Measurements from ENCODE around the gene PPP3CA.
"Not testable (repeated sequence)": the region's sequence is repeated elsewhere in the genome, so short reads cannot be mapped to it uniquely, and the experiment has no call there.

Gene PPP3CA

GRCh38 chr4:101098666-101099400 lies 248.5 kb downstream of the PPP3CA start:
- no peak for DNase-seq (ENCODE audit: low spot score)

GRCh38 chr4:101092609-101093008 lies 254.7 kb downstream of the PPP3CA start:
- DNase-seq (ENCODE audit: low spot score), result not testable (repeated sequence)

- DNase-seq (ENCODE audit: low spot score), result no peak
Observed at GRCh38 chr4:101089168-101089567, 258.2 kb downstream of the PPP3CA start.

GRCh38 chr4:101086801-101087586 lies 260.3 kb downstream of the PPP3CA start:
- DNase-seq (ENCODE audit: low spot score), result no peak

- peak; percentile 38 for DNase-seq (ENCODE audit: low spot score)
Observed at GRCh38 chr4:101083131-101083530, 264.2 kb downstream of the PPP3CA start.

- DNase-seq (ENCODE audit: low spot score), result peak; percentile 38
Observed at GRCh38 chr4:101081695-101082369, 265.5 kb downstream of the PPP3CA start.

- no peak for DNase-seq (ENCODE audit: low spot score)
Observed at GRCh38 chr4:101081166-101081565, 266.2 kb downstream of the PPP3CA start.

- DNase-seq (ENCODE audit: low spot score), result no peak
Observed at GRCh38 chr4:101078950-101079349, 268.4 kb downstream of the PPP3CA start.

GRCh38 chr4:101076032-101076431 lies 271.3 kb downstream of the PPP3CA start:
- DNase-seq (ENCODE audit: low spot score), result no peak

GRCh38 chr4:101075536-101075935 lies 271.8 kb downstream of the PPP3CA start:
- DNase-seq (ENCODE audit: low spot score), result no peak

- DNase-seq (ENCODE audit: low spot score), result peak; percentile 87
Observed at GRCh38 chr4:101074326-101074725, 273.0 kb downstream of the PPP3CA start.

GRCh38 chr4:101071241-101071640 lies 276.1 kb downstream of the PPP3CA start:
- DNase-seq (ENCODE audit: low spot score), result no peak

GRCh38 chr4:101068115-101068514 lies 279.2 kb downstream of the PPP3CA start:
- peak; percentile 50 for DNase-seq (ENCODE audit: low spot score)

GRCh38 chr4:101067383-101067782 lies 279.9 kb downstream of the PPP3CA start:
- no peak for DNase-seq (ENCODE audit: low spot score)

GRCh38 chr4:101066626-101067170 lies 280.6 kb downstream of the PPP3CA start:
- DNase-seq (ENCODE audit: low spot score), result no peak

- DNase-seq (ENCODE audit: low spot score), result no peak
Observed at GRCh38 chr4:101065935-101066485, 281.3 kb downstream of the PPP3CA start.

- no peak for DNase-seq (ENCODE audit: low spot score)
Observed at GRCh38 chr4:101065346-101065745, 282.0 kb downstream of the PPP3CA start.

- DNase-seq (ENCODE audit: low spot score), result peak; percentile 78
Observed at GRCh38 chr4:101064541-101065180, 282.7 kb downstream of the PPP3CA start.

GRCh38 chr4:101055392-101055791 lies 291.9 kb downstream of the PPP3CA start:
- no peak for DNase-seq (ENCODE audit: low spot score)

- DNase-seq (ENCODE audit: low spot score), result peak; percentile 49
Observed at GRCh38 chr4:101050837-101051205, 296.5 kb downstream of the PPP3CA start.

GRCh38 chr4:101050088-101050836 lies 297.1 kb downstream of the PPP3CA start:
- peak; percentile 48 for DNase-seq (ENCODE audit: low spot score)

Measured in cerebellar cortex (tissue), 1 donor.